Measurements from ENCODE around the gene NLRX1.

Gene NLRX1

DNA sequence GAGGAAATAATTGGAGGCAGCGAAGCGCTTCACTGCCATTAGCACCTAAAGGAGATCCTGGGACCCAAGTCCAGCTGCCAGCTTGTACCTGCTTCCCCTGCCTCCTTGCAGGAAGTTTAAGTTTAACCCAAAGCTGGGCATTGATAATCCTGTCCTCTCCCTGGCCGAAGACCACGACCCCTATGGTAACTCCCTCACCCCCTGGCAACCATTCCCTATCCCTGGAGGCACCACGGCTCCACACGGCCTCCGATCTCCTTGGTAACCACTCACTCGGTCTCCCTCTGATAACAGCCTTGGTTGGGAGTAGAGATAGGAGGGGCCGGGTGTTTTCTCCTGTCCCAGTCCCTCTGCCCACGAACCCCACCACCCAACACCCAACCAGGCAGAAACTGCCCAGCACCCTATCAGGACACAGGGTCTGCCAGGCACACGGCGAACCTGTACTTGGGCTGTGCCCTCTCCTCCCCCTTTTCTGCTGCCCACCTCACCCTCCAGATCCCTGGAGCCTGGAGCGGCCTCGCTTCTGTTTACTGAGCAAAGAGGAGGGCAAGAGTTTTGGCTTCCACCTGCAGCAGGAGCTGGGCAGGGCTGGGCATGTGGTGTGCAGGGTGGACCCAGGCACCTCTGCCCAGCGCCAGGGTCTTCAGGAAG lies 17.6 kb downstream of the NLRX1 start:
- peaks cover 0 to 48% (median 0%) of the 10 kb centered on the region in 3 experiments for H3K27me3 ChIP-seq (ENCODE audit: control insufficient read depth in 3 of 3, insufficient read depth in 3 of 3, low read depth in 1 of 3, low read length in 3 of 3)
- peaks cover 2% of the 10 kb centered on the region for H3K79me1 ChIP-seq (ENCODE audit: low read depth, low read length)
- WGBS, 2 donors (ENCODE audit: extremely low coverage in 2 of 2, insufficient read length in 2 of 2, insufficient replicate concordance in 1 of 2), result no CpG with 5 or more reads among the region's 15 CpGs
- H4K91ac ChIP-seq (ENCODE audit: low read depth, low read length, poor library complexity), result no peak overlapping the region
- no peak overlapping the region for H4K8ac ChIP-seq (ENCODE audit: low read depth, low read length)
- H3K27ac ChIP-seq (replicated peaks; ENCODE audit: low read length), result no peak overlapping the region
- no peak overlapping the region for H3K4me2 ChIP-seq (ENCODE audit: insufficient read depth, low read length, poor library complexity, severe bottlenecking)
- H2BK15ac ChIP-seq (ENCODE audit: low read length), result no peak overlapping the region
- no peak overlapping the region for H2AFZ ChIP-seq (ENCODE audit: low read length)
- no peak overlapping the region for H3K4ac ChIP-seq (ENCODE audit: low read length)
- peak overlapping the region; percentile 67 for H3K18ac ChIP-seq (ENCODE audit: low read length)
- H2BK12ac ChIP-seq (ENCODE audit: low read length), result no peak overlapping the region
- H3K9ac ChIP-seq (ENCODE audit: low read depth, low read length, poor library complexity), result peak overlapping the region; percentile 45
- H2AK5ac ChIP-seq (ENCODE audit: low read depth, low read length), result peak overlapping the region; percentile 2
- no peaks in the 10 kb centered on the region for H3K9me3 ChIP-seq (replicated peaks in 1 of 2; ENCODE audit: control insufficient read depth in 2 of 2, insufficient read depth in 1 of 2, low read depth in 1 of 2, low read length in 2 of 2)
- peaks cover 0 to 6% of the 10 kb centered on the region in 2 donors for H3K4me1 ChIP-seq (ENCODE audit: control insufficient read depth in 2 of 2, insufficient read depth in 1 of 2, low read depth in 1 of 2, low read length in 2 of 2)
- H3K4me3 ChIP-seq (ENCODE audit: low read length in 2 of 2), result no peak overlapping the region
- H3K14ac ChIP-seq (ENCODE audit: low read length), result no peak overlapping the region
- peaks cover 0 to 4% of the 10 kb centered on the region in 2 donors for H3K36me3 ChIP-seq (replicated peaks in 1 of 2; ENCODE audit: control insufficient read depth in 2 of 2, insufficient read depth in 2 of 2, low read length in 2 of 2)
- no peak overlapping the region for H2BK5ac ChIP-seq (ENCODE audit: low read length)
- H2BK120ac ChIP-seq (ENCODE audit: low read depth, low read length), result no peak overlapping the region
- H3K23ac ChIP-seq (ENCODE audit: low read depth, low read length, poor library complexity), result peak overlapping the region; percentile 23
- DNase-seq (ENCODE audit: low spot score), result no peak

GRCh38 chr11:119187123-119187892 lies 18.8 kb downstream of the NLRX1 start:
- H3K9me3 ChIP-seq (replicated peaks in 1 of 2; ENCODE audit: control insufficient read depth in 2 of 2, insufficient read depth in 1 of 2, low read depth in 1 of 2, low read length in 2 of 2), result no peaks in the 10 kb centered on the region
- peaks cover 2% of the 10 kb centered on the region for H3K79me1 ChIP-seq (ENCODE audit: low read depth, low read length)
- H2BK15ac ChIP-seq (ENCODE audit: low read length), result no peak overlapping the region
- no peak overlapping the region for H2BK12ac ChIP-seq (ENCODE audit: low read length)
- no peak overlapping the region for H2BK5ac ChIP-seq (ENCODE audit: low read length)
- DNase-seq (ENCODE audit: low spot score), result no peak
- no peak overlapping the region for H3K23ac ChIP-seq (ENCODE audit: low read depth, low read length, poor library complexity)
- H3K4me3 ChIP-seq (ENCODE audit: low read length in 2 of 2), result no peak overlapping the region
- H3K14ac ChIP-seq (ENCODE audit: low read length), result peak overlapping the region; percentile 38
- H4K91ac ChIP-seq (ENCODE audit: low read depth, low read length, poor library complexity), result no peak overlapping the region
- H2BK120ac ChIP-seq (ENCODE audit: low read depth, low read length), result no peak overlapping the region
- no peak overlapping the region for H2AFZ ChIP-seq (ENCODE audit: low read length)
- H3K36me3 ChIP-seq (replicated peaks in 1 of 2; ENCODE audit: control insufficient read depth in 2 of 2, insufficient read depth in 2 of 2, low read length in 2 of 2), result peaks cover 0 to under 1% of the 10 kb centered on the region in 2 donors
- peaks cover 0 to 6% of the 10 kb centered on the region in 2 donors for H3K4me1 ChIP-seq (ENCODE audit: control insufficient read depth in 2 of 2, insufficient read depth in 1 of 2, low read depth in 1 of 2, low read length in 2 of 2)
- no CpG with 5 or more reads among the region's 21 CpGs for WGBS, 2 donors (ENCODE audit: extremely low coverage in 2 of 2, insufficient read length in 2 of 2, insufficient replicate concordance in 1 of 2)
- no peak overlapping the region for H3K27ac ChIP-seq (replicated peaks; ENCODE audit: low read length)
- H3K18ac ChIP-seq (ENCODE audit: low read length), result no peak overlapping the region
- peaks cover 0 to 45% (median 0%) of the 10 kb centered on the region in 3 experiments for H3K27me3 ChIP-seq (ENCODE audit: control insufficient read depth in 3 of 3, insufficient read depth in 3 of 3, low read depth in 1 of 3, low read length in 3 of 3)
- H4K8ac ChIP-seq (ENCODE audit: low read depth, low read length), result no peak overlapping the region
- peak overlapping the region; percentile 36 for H2AK5ac ChIP-seq (ENCODE audit: low read depth, low read length)
- H3K4me2 ChIP-seq (ENCODE audit: insufficient read depth, low read length, poor library complexity, severe bottlenecking), result no peak overlapping the region
- H3K4ac ChIP-seq (ENCODE audit: low read length), result no peak overlapping the region
- no peak overlapping the region for H3K9ac ChIP-seq (ENCODE audit: low read depth, low read length, poor library complexity)

GRCh38 chr11:119188067-119188466 lies 19.5 kb downstream of the NLRX1 start:
- peak overlapping the region; percentile 36 for H2AK5ac ChIP-seq (ENCODE audit: low read depth, low read length)
- H2BK120ac ChIP-seq (ENCODE audit: low read depth, low read length), result no peak overlapping the region
- H3K23ac ChIP-seq (ENCODE audit: low read depth, low read length, poor library complexity), result no peak overlapping the region
- DNase-seq (ENCODE audit: low spot score), result no peak
- H3K27me3 ChIP-seq (ENCODE audit: control insufficient read depth in 3 of 3, insufficient read depth in 3 of 3, low read depth in 1 of 3, low read length in 3 of 3), result peaks cover 0 to 43% (median 0%) of the 10 kb centered on the region in 3 experiments
- no peak overlapping the region for H2BK5ac ChIP-seq (ENCODE audit: low read length)
- no peak overlapping the region for H3K9ac ChIP-seq (ENCODE audit: low read depth, low read length, poor library complexity)
- H3K18ac ChIP-seq (ENCODE audit: low read length), result peak overlapping the region; percentile 28
- peak overlapping the region; percentile 4 for H2AFZ ChIP-seq (ENCODE audit: low read length)
- no peak overlapping the region for H3K4ac ChIP-seq (ENCODE audit: low read length)
- peak overlapping the region; percentile 11 for H3K4me2 ChIP-seq (ENCODE audit: insufficient read depth, low read length, poor library complexity, severe bottlenecking)
- peak overlapping the region; percentile 38 for H3K14ac ChIP-seq (ENCODE audit: low read length)
- H4K91ac ChIP-seq (ENCODE audit: low read depth, low read length, poor library complexity), result no peak overlapping the region
- WGBS, 2 donors (ENCODE audit: extremely low coverage in 2 of 2, insufficient read length in 2 of 2, insufficient replicate concordance in 1 of 2), result no CpG with 5 or more reads among the region's 11 CpGs
- peaks cover 0 to 6% of the 10 kb centered on the region in 2 donors for H3K4me1 ChIP-seq (ENCODE audit: control insufficient read depth in 2 of 2, insufficient read depth in 1 of 2, low read depth in 1 of 2, low read length in 2 of 2)
- peak overlapping the region; percentile 89 for H2BK15ac ChIP-seq (ENCODE audit: low read length)
- H3K79me1 ChIP-seq (ENCODE audit: low read depth, low read length), result peaks cover 2% of the 10 kb centered on the region
- no peak overlapping the region for H3K27ac ChIP-seq (replicated peaks; ENCODE audit: low read length)
- no peak overlapping the region for H3K4me3 ChIP-seq (ENCODE audit: low read length in 2 of 2)
- no peaks in the 10 kb centered on the region for H3K9me3 ChIP-seq (replicated peaks in 1 of 2; ENCODE audit: control insufficient read depth in 2 of 2, insufficient read depth in 1 of 2, low read depth in 1 of 2, low read length in 2 of 2)
- H4K8ac ChIP-seq (ENCODE audit: low read depth, low read length), result no peak overlapping the region
- H2BK12ac ChIP-seq (ENCODE audit: low read length), result peak overlapping the region; percentile 41
- H3K36me3 ChIP-seq (replicated peaks in 1 of 2; ENCODE audit: control insufficient read depth in 2 of 2, insufficient read depth in 2 of 2, low read length in 2 of 2), result no peaks in the 10 kb centered on the region

DNA sequence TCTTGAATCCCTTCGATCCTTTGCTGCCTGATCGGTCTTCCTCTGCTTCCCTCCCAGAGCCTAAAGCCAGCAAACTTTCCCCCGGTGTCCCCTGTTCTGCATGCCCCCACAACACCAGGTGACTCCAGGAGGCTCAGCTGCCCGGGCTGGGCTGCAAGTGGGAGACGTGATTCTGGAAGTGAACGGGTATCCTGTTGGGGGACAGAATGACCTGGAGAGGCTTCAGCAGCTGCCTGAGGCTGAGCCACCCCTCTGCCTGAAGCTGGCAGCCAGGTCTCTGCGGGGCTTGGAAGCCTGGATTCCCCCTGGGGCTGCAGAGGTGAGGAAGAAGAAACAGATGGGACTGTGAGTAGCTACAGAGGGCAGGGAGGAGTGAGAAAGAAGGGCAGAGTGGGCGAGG lies 20.4 kb downstream of the NLRX1 start:
- no peak overlapping the region for H3K9ac ChIP-seq (ENCODE audit: low read depth, low read length, poor library complexity)
- H4K8ac ChIP-seq (ENCODE audit: low read depth, low read length), result no peak overlapping the region
- H2BK120ac ChIP-seq (ENCODE audit: low read depth, low read length), result no peak overlapping the region
- peak overlapping the region; percentile 71 for H2BK5ac ChIP-seq (ENCODE audit: low read length)
- H3K4ac ChIP-seq (ENCODE audit: low read length), result no peak overlapping the region
- no peak overlapping the region for H3K23ac ChIP-seq (ENCODE audit: low read depth, low read length, poor library complexity)
- peaks cover 0 to 43% (median 0%) of the 10 kb centered on the region in 3 experiments for H3K27me3 ChIP-seq (ENCODE audit: control insufficient read depth in 3 of 3, insufficient read depth in 3 of 3, low read depth in 1 of 3, low read length in 3 of 3)
- H2BK12ac ChIP-seq (ENCODE audit: low read length), result no peak overlapping the region
- H3K18ac ChIP-seq (ENCODE audit: low read length), result peak overlapping the region; percentile 5
- DNase-seq (ENCODE audit: low spot score), result no peak
- no peak overlapping the region for H3K14ac ChIP-seq (ENCODE audit: low read length)
- peak overlapping the region; percentile 81 for H2AK5ac ChIP-seq (ENCODE audit: low read depth, low read length)
- H3K36me3 ChIP-seq (replicated peaks in 1 of 2; ENCODE audit: control insufficient read depth in 2 of 2, insufficient read depth in 2 of 2, low read length in 2 of 2), result no peaks in the 10 kb centered on the region
- H3K4me2 ChIP-seq (ENCODE audit: insufficient read depth, low read length, poor library complexity, severe bottlenecking), result no peak overlapping the region
- H3K4me1 ChIP-seq (ENCODE audit: control insufficient read depth in 2 of 2, insufficient read depth in 1 of 2, low read depth in 1 of 2, low read length in 2 of 2), result peaks cover 0 to 6% of the 10 kb centered on the region in 2 donors
- H3K27ac ChIP-seq (replicated peaks; ENCODE audit: low read length), result no peak overlapping the region
- peaks cover 2% of the 10 kb centered on the region for H3K79me1 ChIP-seq (ENCODE audit: low read depth, low read length)
- H3K9me3 ChIP-seq (replicated peaks in 1 of 2; ENCODE audit: control insufficient read depth in 2 of 2, insufficient read depth in 1 of 2, low read depth in 1 of 2, low read length in 2 of 2), result no peaks in the 10 kb centered on the region
- WGBS, 2 donors (ENCODE audit: extremely low coverage in 2 of 2, insufficient read length in 2 of 2, insufficient replicate concordance in 1 of 2), result no CpG with 5 or more reads among the region's 8 CpGs
- H2AFZ ChIP-seq (ENCODE audit: low read length), result no peak overlapping the region
- H4K91ac ChIP-seq (ENCODE audit: low read depth, low read length, poor library complexity), result no peak overlapping the region
- peak overlapping the region; percentile 89 for H2BK15ac ChIP-seq (ENCODE audit: low read length)
- no peak overlapping the region for H3K4me3 ChIP-seq (ENCODE audit: low read length in 2 of 2)
